NCI-H345 treated with DMSO at 0.1 percent for 48 hours (cell line): ENCODE data around the gene SMARCD1.

ENCODE experiments used
- DNase-seq: peaks from one replicate; lab custom pipeline; 2025; ENCODE audit not compliant: unreplicated experiment; lab: John Stamatoyannopoulos, UW

Gene SMARCD1

DNA sequence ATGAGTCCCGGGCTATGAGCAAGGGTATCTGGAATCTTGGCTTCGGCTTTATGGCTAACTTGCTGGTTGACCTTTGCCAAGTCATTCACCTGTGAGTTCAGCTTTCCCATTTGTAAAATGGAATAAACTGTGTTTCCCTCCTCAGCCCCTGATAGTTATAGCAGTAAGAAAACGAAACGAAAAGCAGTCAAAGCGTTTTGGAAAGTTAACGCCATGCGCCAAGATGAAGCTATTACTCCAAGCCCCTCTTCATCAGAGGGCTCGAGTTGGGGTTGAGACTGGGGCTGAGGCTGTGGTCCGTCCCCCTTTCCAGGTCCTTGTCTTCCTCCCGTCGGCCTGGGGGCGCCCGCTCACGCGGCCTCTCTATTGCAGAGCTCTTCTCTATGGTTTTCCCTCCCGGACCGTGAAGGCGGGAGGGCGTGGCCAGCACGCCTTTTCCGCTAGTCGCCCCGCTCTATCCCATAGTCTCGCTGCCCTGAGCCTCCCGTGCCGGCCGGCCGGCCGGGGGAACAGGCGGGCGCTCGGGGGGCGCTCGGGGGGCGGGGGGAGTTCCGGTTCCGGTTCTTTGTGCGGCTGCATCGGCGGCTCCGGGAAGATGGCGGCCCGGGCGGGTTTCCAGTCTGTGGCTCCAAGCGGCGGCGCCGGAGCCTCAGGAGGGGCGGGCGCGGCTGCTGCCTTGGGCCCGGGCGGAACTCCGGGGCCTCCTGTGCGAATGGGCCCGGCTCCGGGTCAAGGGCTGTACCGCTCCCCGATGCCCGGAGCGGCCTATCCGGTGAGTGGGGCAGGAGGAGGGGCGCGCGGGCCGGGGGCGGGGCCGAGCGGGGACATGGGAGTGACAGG lies at the start of gene SMARCD1:
TSS of gene SMARCD1 (plus strand) at position 568 of the 840 bp plus-strand sequence. CDS start at position 596, 28 bp downstream.
- peak; percentile 19 for DNase-seq

DNA sequence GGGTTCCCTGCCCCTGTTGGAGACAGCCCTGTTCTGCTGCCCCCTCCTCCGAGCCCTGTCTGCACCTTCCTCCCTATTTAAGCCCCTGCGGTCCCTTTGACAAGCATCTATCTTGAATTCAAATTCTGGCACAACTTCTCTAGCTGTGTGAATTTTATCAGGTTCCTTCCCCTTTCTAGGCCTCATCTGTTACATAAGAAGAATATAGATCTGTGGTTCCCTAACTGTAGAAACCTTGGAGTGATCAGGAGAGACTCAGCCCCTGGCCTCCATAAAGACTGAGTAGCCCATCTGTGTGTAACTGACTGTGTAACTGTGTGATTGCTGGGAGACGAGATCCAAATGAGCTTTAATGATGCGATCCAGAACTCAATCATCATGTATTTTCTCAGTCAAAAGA lies 46.8 kb upstream of the SMARCD1 start:
- no peak for DNase-seq

DNA sequence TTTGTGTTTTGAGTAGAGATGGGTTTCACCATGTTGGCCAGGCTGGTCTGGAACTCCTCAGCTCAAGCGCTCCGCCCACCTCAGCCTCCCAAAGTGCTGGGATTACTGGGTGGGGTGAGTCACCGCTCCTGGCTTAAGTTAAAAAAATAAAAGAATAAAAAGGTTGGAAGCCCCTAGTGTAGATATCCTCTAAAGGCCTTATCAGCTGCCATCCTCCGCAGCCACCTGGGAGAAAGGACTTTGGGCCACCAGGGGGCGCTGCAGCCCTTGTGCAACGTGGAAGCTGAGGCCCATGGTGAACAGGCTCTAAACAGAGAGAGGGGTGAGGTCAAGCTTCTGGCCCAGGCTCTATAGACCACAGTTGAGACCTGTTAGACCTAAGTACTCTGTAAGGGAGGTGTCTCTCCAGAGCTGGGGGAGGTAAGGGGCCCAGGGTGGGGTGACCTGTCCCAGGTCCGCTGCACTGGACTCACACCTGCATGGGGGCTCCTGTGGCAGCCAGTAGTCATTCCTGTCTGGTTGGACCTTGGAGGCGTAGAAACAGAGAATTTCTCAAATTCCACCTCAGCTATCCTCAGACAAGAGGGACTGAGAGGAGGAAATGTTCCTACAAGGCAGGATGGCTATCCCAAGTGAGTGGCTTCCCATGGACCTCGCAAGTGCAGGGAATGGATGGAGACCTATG lies 45.8 kb upstream of the SMARCD1 start:
- DNase-seq, result no peak

DNA sequence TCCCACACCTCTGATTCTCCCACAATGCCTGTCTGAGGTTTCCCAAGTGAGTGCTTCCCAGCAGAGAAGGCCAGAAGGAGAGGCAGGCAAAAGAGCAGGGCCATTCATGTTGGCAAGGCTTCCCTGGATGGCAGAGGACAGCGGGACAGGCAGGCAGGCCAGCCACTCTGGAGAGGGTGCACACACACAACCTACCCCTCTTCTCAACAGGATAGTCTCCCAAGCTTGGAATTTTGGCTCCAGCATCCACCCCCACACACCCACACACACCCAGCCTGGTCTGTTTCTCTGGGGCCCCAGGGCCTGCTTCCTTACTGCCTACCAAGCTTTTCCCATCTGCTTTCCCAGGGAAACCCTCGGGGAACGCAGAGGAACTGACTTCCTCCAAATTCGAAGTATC lies 44.5 kb upstream of the SMARCD1 start:
- no peak for DNase-seq

DNA sequence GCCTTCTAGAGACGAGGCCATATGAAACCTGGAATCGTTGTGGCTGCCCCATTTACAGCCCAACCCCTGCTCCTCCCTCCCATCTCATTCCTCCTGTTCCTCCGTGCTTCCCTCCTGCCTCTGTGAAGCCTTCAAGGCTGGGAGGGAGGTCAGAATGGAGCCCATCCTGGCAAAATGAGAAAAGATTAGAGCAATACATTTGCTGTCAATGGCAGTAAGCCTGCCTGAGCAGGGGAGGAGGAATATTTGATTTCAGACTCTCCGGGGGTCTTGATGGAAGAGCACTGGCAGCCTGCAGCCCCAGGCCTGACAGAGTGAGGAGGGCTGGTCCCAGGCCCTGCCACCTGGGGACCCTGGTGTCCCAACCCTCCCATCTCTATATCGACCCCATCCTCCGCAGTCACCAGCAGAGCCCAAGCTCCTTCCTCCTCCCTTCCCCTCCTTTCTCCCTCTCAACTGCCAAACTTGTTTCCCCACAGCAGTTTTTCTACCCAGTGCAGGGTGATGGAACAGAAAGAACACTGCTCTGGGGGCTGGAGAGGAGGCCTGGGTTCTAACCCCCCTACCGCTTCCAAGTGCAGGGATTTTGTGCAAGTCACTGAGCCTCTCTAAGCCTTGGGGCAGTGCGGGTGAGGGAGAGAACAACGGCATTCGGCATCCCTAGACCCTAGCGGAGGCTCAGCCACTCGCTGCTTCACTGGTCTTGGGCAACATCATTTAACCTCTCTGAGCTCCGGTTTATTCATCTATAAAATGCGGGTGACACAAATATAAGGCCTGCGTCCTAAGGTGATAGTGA lies 43.9 kb upstream of the SMARCD1 start:
- no peak for DNase-seq

DNA sequence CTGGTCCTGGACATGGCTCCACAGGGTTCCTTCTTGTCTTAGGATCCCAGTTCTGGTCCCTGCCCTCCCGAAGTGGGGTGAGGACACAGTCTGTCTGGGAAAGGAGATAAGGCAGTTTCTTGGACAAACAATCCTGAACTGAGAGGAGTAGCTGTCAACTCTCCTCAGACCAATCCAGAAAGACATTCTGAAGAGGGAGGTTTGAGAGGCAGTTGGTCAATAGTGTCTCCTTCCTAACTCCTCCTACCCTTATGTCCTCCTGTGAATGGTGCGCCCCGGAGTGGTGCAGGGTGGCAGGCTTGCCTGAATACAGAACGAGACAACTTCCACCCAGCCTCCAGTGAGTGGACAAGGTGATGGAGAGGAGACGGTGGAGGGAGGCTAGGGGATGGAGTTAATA lies 43.2 kb upstream of the SMARCD1 start:
- no peak for DNase-seq

DNA sequence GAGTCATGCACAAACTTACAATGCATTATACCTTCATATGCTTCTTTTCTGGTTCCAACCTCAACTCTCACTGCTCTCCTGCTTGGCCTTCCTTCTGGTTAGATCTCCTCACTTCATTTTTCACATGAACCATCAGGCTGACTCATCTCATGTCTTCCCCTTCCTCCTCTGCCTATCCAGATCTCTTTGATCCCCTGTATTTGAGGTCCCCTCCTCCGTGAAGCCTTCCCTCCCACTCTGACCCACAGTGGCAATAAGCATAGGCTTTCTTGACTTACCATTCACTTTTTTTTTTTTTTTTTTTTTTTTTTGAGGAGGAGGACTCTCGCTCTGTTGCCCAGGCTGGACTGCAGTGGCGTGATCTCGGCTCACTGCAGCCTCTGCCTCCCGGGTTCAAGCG lies 42.4 kb upstream of the SMARCD1 start:
- DNase-seq, result no peak

DNA sequence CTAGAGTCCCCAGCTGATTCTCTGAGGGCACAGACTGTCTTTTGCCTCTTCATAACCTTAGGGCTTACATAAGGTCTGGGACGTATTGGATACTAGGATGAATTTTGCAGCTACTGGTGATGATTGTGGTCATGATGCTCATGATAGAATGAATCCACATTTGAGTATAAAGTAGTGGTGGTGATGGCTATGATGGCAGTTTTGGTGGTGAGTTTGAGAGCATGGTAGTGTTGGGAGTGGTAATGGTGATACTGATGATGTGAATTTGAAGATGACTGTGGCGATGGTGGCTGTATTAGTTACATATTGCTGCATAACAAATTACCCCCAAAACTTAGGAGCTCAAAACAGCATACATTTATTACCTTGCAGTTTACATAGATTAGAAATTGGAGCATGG lies 41.8 kb upstream of the SMARCD1 start:
- DNase-seq, result no peak

DNA sequence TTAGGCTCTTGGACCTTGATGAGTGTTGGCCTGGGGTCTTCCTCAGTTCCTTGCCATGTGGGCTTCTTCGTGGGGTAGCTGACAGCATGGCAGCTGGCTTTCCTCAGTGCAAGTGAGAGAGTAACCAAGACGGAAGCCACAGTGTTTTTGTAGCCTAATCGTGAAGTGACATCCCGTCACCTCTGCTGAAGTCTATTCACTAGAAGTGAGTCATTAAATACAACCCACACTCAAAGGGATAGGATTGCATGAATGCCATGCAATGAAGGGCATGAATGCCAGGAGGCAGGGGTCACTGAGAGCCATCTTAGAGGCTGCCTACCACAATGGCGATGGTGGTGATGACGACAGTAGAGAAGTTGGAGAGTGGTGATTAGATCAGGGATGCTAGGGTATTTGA lies 41.3 kb upstream of the SMARCD1 start:
- DNase-seq, result no peak

DNA sequence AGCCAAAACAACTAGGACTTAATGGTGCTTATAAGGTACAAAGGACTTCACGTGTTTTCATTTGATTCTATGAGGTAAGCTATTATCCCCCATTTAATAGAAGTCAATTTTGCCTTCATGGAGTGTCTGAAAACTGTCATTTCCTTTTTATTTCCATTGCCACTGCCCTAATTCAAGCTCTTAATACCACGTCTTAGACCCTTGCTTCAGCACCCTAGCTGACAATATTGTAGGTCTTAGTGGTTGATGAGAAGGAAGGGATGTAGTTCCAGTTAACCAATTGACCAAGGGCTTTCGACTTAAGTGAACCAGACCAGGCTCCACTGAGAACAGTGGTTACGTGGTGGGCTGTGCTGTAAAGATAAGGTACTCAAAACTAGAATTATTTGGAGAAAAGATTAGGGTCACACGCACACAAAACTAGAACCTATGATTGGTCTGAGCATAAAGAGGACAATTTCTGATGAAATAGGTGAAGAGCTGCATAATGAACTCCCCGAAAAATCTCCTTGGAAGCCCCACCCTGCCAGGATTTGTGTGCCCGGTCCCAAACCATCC lies 37.4 kb upstream of the SMARCD1 start:
- no peak for DNase-seq

DNA sequence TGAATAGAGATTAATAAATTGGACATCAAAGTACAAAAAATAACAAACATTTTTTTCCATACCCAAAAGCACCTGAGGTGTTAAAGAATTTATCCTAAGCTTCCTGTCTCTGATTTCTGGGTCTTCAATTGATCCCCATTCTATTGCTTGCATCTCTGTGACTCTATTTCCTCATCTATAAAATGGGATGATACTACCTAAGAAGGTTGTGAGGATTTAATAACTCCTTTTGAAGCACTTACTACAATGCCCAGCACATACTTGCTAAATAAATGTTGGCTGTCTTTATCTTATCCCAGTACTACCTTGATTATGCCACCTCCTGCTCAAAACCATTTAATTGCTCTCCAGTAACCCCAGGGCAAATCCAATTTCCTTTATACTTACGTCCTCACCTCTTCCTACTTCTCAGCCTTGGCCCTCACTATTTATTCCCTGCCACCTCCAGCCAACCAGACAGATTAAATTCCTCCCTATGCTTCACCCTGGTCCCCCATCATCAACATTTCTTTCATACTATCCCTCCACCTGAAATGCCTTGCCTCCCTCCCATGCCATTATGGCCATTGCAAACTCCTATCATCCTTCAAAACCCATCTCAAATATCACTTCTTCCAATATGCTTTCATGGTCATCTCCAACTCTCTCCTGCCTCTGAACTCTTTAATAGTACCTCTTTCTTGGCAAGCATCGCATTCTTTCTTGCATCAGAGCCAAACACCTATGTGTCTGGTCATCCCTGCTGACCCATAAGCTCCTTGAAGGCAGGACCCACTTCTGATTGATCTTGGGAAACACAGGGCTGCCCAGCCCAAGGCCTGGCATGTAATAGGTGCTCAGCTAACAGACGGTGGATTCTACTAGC lies 35.7 kb upstream of the SMARCD1 start:
- no peak for DNase-seq

DNA sequence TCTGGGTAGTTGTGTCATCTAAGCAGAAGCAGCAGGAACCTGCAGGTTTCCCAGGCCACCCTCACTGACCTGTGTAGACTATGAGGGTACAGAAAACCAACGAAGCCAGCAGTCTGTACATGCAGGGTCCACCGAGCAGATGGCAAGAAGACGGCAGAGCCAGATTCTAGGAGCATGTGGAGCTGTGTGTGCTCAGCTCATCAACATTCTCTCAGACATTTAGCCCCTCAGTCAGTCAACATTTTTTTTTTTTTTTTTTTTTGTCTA lies 35.1 kb upstream of the SMARCD1 start:
- DNase-seq, result no peak

DNA sequence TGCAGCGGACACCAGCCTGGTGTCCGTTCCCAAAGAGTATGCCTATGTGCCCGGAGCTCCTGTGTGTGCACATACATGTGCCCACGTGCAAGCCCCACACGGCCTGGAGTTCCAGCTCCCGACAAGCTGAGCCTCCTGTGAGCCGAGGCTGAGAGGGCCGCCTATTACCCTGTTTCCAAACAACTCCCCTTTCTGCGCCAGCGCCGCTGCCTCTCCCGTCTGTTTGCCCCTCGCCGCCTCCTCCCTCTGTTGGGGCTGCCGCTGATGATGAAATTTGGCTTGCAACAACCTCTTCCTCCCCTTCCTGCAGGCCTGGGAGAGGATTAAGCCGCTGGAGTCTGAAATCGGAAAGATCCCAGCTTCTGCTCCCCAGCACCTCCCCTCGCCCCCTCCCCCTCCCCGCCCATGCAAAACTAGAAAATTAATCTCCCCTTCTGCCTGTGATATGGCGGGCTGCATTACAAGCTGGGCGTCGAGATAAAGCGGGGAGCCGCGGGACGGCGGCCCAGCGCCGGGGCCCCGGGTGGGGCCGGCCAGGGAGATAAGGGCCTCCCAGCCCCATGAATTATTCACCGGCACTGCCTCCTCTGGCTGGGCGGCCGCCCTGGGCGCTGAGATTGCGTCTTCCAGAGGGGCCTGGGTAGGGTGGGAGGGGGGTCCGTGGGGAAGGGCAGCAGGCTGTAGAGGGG lies 34.6 kb upstream of the SMARCD1 start:
- DNase-seq, result no peak

DNA sequence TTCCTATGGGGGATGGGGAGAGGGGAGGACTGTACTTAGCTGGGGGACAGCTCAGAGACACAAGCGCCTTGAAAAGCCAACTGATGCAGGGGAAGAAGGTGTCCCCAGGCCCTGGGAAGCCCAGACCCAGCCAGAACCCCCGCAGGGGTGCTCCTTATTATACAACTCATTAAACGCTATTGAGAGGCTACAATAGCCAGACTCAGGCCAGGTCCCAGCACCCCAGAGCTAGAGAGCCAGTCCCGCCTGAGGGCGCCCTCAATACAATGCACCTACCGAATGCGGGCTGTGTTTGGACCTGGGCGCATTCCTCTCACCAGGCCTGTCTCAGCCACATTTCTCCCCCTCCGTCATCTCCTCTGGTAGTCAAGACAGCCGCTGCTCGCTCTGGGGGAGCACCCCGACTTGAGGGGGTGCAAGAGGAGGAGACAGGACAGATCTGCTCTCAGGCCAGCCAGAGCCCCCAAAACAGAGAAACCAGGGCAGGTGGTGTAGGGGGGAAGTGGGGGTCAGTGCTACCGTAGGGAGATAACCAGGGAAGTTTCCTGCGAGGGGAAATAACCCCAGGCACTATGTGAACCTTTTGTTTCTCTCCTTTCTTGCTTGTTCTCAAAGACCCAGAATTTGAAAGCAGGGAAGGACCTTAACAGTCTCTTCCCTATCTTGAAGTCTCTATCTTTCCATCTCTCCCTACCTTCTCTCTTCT lies 33.9 kb upstream of the SMARCD1 start:
- DNase-seq, result no peak

DNA sequence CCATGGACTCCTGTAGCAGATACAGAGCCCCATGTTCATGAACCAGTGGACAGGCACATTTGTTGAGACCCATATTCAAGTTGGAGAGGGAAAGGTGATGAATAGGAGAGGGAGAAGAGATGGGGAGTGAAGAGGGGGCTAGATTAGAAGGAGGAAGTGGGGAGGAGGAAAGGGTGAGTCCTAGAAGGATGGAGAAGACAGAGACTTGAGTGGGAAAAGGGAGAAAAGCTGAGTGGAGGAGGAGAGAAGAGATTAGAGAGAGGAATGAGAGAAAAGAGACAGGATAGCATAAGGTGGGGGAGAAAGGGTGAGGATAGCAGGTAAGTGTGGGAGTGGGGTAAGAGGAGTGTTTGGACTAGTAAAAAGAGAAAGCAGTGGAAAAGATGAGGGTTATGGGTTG lies 32.6 kb upstream of the SMARCD1 start:
- DNase-seq, result no peak

DNA sequence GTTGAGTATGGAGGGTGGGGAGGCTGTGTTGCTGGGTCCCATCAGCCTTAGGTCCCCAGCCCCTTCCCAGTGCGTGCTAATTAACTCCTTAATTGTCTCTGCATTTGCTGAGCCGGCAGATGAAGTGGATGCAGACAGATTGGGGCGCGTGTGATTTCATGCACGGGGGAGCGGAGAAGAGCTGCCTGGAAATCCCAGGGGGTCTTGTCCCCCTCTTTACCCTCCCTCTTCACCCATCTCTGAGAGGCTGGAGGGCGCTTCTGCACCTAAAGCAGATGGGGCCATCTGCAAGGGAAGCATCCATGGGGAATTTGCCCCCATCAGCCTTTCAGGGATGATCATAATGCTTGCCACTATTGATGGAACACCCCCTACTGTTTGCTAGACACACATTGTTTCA lies 32.2 kb upstream of the SMARCD1 start:
- no peak for DNase-seq

DNA sequence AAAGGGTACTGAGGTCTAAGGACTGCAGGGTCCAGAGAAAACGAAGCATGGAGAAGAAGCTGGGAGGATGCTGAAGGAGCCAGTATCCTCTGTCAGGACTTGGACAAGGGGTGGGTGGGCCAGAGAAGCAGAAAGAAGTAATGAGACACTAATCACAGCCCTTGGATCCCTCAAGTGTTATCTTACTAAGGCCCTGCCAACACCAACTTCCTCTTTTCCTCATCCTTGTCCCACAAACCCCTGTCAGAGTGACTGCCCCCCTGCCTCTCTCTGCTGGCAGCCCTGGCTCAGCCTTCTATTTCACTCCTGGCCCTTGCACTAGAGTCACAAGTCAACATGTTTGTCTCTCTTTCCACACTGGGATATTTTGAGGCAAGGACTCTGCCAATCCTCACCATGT lies 31.6 kb upstream of the SMARCD1 start:
- DNase-seq, result no peak

DNA sequence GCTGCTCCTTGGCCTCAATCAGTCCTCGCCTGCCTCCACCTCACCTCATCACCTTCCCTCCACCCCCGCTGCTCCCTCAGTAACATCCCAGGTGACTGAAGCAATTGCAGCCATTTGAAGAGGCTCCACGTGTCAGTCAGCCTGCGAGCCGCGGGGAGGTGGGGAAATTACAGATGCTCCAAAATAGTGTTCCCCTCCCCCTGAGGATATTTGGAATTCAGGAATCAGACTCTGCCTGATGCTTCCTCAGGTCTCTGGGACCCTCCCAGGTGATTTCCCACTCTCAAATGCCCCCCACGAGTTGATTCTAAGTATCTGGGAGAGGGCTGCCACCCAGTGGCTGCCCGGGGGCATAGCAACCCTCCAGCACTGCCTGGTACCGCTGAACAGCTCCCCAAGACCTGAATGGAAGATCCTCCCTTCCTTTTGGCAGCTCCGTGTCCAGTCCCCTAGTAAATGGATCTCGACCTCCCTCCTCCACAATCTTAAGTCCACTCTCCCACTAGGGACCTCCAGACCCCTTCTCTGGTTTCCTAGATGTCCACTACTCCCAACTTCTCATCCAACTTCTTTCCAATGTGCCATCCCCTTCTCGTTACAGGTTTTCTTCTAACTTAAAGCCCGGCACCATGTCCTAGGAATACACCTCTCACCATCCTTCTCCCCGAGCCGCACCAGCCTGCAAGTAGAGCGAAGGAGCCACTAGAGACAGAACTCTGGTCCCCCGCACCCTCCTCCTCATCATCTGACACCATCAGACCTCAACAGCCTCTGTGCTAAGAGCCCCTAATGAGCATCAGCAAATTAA lies 29.1 kb upstream of the SMARCD1 start:
- no peak for DNase-seq

DNA sequence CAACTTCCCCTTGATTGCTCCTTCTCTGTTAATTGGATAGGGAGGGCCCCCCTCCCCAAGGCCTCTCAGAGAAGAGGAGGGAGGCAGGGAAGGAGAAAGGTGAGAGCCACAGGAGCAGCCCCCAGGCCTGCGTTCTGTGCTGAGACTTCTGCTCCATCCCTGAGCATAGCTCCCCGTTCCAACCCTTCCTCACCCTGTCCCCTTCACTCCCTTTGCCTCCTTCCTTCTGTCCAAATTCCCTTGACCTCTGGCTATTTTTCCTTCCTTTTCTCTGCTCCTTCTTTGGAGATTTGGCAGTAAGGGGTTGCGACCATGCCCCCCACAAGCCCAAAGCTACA lies 28.5 kb upstream of the SMARCD1 start:
- no peak for DNase-seq
